GM12891 (cell line): ENCODE data around the gene IRF1.

ENCODE experiments used
- PAX5 ChIP-seq: IDR thresholded peaks from 2 replicates; pipeline ENCODE4 v1.6.1; 2011; ENCODE audit warnings: low read length, moderate library complexity, mild to moderate bottlenecking; ENCODE audit not compliant: insufficient read depth, severe bottlenecking
- POLR2A ChIP-seq: IDR thresholded peaks from 2 replicates; pipeline ENCODE4 v1.6.1; 2011; ENCODE audit warnings: low read depth, low read length, control low read depth
- POLR2AphosphoS5 ChIP-seq: IDR thresholded peaks from 2 replicates; pipeline ENCODE4 v1.6.1; 2011; ENCODE audit warnings: low read depth, low read length, control low read depth
- POU2F2 ChIP-seq: IDR thresholded peaks from 2 replicates; pipeline ENCODE4 v1.6.1; 2011; ENCODE audit warnings: low read depth, mild to moderate bottlenecking, control low read depth, low read length, moderate library complexity
- SPI1 ChIP-seq: IDR thresholded peaks from 2 replicates; pipeline ENCODE4 v1.6.1; 2011; ENCODE audit warnings: low read depth, low read length, control low read depth
- TAF1 ChIP-seq: IDR thresholded peaks from 2 replicates; pipeline ENCODE4 v1.6.1; 2011; ENCODE audit warnings: low read depth, low read length, control low read depth

- no peak for TF ChIP-seq POLR2A
- TF ChIP-seq SPI1 = no peak
- no peak for TF ChIP-seq POLR2AphosphoS5
- TF ChIP-seq TAF1 = no peak
- TF ChIP-seq PAX5 = no peak
- TF ChIP-seq POU2F2 = no peak
Measured at GRCh38 chr5:132497488-132497997, 7.0 kb upstream of the IRF1 start.
